SU-DHL-6 (cell line): Measurements from ENCODE around the gene RPL22L1.
"Not testable (repeated sequence)": the region's sequence is repeated elsewhere in the genome, so short reads cannot be mapped to it uniquely, and the experiment has no call there.

Experiments
- CTCF ChIP-seq: fragments of 200-600 bp; sonication (generic); IDR thresholded peaks from one replicate; pipeline ENCODE4 v1.5.1; 2017; ENCODE audit warnings: antibody characterized with exemption, mild to moderate bottlenecking, low read length, moderate library complexity; ENCODE audit not compliant: insufficient read depth, poor library complexity, severe bottlenecking
- EZH2phosphoT487 ChIP-seq: fragments of 200-600 bp; sonication (generic), shearing (Covaris generic); conservative IDR thresholded peaks from 2 replicates; pipeline ENCODE4 v1.6.1; 2018; ENCODE audit warnings: mild to moderate bottlenecking, antibody characterized with exemption, low read length, moderate library complexity, mixed read lengths

- not testable (repeated sequence) for TF ChIP-seq CTCF, EZH2phosphoT487
Observed at GRCh38 chr3:170818325-170818724, 51.7 kb downstream of the RPL22L1 start.
